GM21717 (cell line): Measurements from ENCODE around the gene ABR.
"Not testable (repeated sequence)": the region's sequence is repeated elsewhere in the genome, so short reads cannot be mapped to it uniquely, and the experiment has no call there.

Experiments used
- ATAC-seq: cut with Tn5 transposase; IDR thresholded peaks from one replicate; pipeline ENCODE4 v1.9.1; 2021; ENCODE audit warnings: mild to moderate bottlenecking, moderate library complexity; ENCODE audit not compliant: unreplicated experiment

The ABR gene

DNA sequence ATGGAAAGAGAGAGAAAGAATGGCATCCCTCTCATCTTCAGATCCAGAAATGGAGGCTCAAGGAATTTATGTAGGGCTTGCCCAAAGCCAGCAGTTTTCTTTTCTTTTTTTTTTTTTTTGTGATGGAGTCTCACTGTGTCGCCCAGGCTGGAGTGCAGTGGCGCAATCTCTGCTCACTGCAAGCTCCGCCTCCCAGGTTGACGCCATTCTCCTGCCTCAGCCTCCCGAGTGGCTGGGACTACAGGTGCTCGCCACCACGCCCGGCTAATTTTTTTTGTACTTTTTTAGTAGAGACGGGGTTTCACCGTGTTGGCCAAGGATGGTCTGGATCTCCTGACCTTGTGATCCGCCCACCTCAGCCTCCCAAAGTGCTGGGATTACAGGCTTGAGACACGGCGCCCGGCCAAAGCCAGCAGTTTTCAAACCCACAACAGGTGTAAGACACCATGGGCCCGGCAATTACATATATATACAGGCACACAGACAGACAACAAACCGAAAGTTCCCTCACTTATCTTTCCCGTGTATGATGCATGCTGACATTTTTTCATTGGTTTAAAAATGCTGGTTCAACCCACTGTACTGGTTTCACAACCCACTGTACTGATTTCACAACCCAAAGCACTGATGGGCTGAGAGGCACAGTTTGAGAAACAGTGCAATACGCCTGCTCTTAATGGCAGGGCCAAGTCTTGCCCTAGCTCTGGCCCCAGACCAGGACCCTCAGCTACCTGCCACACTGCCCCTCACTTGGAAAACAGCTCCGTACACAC lies 81.6 kb downstream of the ABR start:
- ATAC-seq = not testable (repeated sequence)

DNA sequence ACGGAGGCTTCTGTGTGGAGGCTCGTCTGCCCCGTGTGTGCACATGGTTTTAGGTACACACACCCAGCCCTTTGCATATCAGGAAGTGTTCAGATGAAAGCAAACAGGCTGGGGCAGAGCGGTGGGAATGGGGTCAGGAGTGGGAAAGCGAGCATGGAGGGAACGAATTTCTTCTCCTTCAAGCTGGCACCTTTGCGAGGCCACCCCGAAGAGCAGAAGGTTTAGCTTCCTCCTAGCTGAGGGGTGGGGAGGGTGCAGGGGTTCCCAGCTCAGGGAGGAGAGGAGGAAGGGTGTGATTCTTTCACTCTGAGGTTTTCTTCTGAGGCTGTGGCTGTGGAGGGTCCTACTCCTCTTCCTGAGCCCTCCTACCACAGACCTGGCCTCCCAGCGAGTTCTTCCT lies 83.6 kb downstream of the ABR start:
- ATAC-seq = no peak

GRCh38 chr17:1095853-1096173 lies 84.0 kb downstream of the ABR start:
- ATAC-seq = no peak

DNA sequence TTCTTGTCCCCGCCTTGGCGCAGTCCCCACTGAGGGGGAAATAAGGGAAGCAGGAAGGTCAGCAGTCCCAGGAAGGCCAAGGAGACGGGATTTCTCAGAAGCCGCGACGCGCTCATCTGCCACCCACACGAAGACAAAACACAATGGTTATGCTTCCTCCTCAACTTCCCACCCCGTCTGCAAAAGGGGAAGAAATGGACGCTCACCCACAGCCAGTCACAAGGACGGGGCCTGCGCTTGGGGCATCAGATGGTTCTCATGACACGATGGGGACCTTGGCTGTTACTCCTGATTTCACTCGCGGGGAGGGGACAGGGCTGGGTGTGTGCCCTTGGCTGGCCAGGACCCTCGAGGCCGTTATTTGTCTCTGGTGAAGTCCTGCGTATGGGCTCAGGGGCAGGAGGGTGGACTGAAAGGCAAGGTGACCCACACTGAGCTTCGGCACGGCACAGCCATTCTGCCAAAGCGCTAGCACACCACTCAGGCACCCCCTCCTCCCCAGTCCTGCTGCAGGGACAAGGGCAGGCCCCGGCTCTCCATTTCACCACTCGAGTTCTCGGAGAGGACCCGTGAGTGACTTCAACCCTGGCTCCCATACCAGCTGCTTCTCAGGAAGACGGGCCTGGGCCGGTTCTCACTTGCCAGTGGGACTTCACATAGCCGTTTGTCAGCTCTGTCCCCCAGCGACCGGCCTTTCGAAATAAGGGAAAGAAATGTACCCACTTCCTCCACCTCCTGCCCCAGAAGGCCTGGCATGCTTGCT lies 84.5 kb downstream of the ABR start:
- no peak for ATAC-seq

DNA sequence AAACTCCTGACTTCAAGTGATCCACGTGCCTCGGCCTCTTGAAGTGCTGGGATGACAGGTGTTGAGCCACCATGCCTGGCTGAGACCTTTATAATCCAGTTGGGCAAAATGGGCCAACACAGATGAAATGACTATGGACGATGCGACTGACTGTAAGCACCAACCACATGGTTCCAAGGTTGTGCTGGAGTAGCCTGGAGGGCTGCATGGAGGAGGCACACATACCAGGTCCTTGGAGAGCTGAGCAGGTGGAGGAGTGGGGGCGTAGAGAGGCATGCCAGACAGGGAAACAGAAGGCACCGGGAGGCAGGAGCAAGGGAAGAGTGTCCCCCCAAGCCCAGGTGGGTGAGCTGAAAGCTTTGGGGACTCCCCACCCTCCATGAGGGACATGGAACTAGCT lies 85.2 kb downstream of the ABR start:
- no peak for ATAC-seq

DNA sequence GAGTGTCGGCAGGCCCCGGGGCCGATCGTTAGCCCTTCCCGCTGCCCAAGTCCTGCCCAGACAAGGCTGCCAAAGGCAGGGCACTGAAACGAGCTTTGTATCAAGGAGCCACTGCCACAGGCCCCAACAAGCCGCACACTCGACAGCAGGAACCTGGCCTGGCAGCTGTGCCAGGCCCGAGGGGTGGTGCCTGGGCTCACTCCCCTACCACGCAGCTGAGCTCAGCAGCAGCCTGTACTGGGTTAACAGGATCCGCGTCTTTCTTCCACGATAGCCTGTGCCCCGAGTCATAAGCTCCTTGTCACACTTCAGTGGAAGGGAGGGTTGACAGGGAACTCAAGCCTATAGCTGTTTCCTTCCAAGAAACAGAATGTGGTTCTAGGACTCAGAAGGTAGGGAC lies 87.9 kb downstream of the ABR start:
- ATAC-seq = no peak

DNA sequence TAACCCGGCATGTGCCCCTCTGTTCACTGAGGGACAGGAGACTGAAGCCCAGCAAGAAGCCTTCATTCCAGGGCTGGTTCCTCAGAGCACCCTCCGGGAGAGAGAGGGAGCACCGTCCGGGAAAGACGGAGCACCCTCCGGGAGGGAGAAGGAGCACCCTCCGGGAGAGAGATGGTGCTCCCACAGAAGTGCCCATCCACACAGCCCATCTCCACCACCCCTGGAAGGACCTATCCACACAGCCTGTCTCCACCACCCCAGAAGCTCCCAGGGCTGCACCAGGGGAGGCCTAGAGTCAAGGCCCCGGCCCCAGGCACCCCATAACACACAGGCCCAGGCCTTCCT lies 88.6 kb downstream of the ABR start:
- ATAC-seq = no peak

- no peak for ATAC-seq
Observed at GRCh38 chr17:1090465-1091189, 89.2 kb downstream of the ABR start.

DNA sequence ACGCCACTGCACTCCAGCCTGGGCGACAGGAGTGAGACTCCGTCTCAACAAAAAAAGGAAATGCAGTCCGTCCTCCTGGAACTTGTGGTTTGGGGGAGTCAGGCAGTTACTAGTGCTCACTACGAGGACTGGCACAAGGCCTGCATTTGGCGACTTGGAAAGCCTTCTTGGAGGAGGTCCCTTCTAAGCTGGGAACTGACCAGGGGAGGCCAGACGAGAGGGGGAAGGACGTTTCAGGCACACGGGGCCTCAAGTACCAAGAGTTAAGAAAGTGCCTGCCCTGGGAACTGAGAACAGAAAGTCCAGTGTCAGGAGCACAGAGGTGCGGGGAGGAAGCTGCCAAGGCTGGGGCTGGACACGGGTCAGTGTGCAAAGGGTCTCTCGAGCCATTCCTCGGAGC lies 89.9 kb downstream of the ABR start:
- ATAC-seq = no peak

GRCh38 chr17:1087381-1088241 lies 92.2 kb downstream of the ABR start:
- ATAC-seq = no peak

GRCh38 chr17:1083451-1084187 lies 96.2 kb downstream of the ABR start:
- no peak for ATAC-seq

DNA sequence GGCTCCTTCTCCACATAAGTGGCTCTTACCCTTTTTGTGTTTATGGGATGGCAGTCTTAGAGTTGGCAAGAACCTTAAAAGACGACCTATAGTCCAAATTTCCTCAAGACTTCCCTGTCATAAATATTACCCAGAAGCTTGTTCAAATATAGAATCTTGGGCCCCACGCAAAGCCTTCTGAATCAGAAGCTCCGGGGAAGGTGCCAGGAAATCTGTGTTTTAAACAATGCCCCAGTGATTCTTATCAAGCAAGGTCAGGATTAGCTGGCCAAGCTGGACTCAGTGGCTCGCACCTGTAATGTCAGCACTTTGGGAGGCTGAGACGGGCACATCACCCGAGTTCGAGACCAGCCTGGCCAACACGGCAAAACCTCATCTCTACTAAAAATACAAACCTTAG lies 97.2 kb downstream of the ABR start:
- no peak for ATAC-seq

DNA sequence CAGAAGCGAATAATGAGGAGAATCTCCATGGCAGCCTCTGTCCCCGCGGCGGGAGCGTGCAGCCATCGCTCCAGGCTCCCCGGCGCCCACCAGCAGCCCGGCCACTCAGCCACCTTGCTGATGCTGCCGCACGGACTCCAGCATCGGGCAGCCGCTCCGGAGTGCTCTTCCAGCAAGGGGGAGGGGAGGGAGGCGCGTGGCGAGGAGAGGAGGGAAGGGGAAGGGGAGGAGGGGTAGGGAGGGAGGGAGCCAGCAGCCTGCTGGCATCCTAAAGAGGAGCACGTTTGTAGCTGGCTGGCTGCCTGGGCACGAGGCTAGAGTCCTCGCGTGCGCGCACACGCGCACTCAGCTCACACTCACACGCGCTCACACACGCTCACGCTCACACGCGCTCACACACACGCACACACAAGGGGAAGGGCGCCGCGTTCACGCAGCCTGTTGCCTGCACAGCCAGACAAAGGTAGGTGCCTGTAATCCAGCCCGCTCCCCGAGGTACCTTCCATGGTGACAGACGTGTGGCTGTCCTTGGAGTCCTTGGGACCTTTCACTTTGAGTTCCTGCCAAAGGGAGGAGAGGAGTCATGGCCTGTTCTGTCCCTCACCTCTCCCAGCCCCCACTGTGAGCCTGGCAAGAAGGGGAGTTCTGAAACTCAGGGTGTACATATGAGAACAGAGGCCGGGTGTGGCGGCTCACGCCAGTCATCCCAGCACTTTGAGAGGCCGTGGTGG lies 100.8 kb downstream of the ABR start:
- no peak for ATAC-seq

DNA sequence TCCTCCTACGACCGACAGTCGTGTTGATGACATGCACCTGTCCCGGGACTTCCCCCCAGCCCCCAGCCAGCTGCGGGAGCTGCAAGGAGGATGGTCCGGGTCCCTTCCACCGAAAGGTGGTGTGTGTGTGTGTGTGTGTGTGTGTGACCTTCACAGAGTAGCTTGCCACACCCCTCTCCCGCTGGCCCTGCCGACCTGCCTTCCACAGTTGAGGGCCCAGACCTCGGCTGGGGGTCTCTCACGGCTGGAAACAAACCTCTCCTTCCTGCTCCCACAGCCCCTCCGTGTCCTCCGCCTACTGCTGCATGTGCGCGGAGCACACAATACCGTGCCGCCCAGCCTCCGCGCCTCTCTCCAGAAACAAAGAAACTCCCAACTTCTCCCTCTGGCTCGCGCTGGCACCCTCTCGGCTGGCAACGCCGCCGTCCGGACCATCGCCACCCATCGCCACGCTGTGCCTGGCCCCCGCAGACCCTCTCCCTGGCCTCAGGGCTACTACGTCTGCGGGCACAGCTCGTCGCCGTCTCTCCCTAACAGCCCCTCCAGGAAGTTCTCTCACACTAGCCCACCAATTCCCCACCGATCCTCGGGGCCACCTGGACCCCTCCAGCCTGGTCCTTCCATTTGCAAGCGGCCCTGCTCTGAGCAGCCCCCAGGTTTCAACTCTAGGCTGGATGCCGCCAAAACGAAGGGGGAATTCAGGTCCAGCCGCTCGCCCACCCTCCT lies 101.6 kb downstream of the ABR start:
- ATAC-seq = no peak

- ATAC-seq = no peak
Observed at GRCh38 chr17:1077581-1077985, 102.2 kb downstream of the ABR start.

- ATAC-seq = no peak
Observed at GRCh38 chr17:1076982-1077302, 102.8 kb downstream of the ABR start.

- ATAC-seq = no peak
Observed at GRCh38 chr17:1076299-1076981, 103.3 kb downstream of the ABR start.

DNA sequence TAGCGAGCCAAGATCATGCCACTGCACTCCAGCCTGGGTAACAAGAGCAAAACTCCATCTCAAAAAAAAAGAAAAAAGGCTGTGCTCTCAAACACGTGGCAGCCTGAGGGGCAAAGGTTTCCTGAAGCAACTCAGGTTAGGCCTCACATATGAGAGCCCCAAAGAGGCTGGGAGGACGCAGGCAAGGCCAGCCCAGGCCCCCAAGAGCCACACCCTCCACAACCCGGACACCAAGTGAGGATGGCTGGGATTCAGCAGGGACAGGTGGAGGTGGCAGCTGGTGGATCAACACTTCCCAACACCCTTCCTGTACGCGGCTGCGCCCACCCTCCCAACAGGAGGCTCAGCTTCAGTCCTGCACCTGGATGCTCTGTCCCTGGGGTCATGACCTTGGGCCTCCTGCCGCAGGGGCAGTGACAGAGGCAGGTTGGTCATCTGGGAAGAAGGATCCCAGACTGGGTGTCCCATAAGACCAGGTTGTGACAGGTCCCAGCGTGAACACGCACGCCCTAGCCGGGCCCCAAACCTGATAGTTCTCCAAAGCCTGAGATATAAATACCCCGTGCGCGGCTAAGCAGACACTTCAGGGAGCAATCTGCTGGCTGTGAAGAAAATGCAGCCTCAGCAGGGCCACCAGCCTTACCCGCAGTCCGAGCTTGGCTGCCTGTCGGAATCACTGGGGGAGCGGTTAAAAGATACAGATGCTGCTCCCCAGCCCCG lies 104.7 kb downstream of the ABR start:
- ATAC-seq = no peak
